HL-60 (cell line): ENCODE data around the gene DDC.
"Not testable (repeated sequence)": the region's sequence is repeated elsewhere in the genome, so short reads cannot be mapped to it uniquely, and the experiment has no call there.

Experiments used
- GABPA ChIP-seq: IDR thresholded peaks from 2 replicates; pipeline ENCODE4 v1.6.1; 2012; ENCODE audit warnings: low read depth
- TF ChIP-seq, protein P1 (sequence below): IDR thresholded peaks from one replicate; pipeline ENCODE4 v1.5.1; 2011; ENCODE audit warnings: low read length, control low read depth, inconsistent platforms; ENCODE audit not compliant: insufficient read depth
- TF ChIP-seq, protein P2 (sequence below): IDR thresholded peaks from 2 replicates; pipeline ENCODE4 v1.6.1; 2012; ENCODE audit warnings: low read depth; ENCODE audit not compliant: insufficient replicate concordance

DNA sequence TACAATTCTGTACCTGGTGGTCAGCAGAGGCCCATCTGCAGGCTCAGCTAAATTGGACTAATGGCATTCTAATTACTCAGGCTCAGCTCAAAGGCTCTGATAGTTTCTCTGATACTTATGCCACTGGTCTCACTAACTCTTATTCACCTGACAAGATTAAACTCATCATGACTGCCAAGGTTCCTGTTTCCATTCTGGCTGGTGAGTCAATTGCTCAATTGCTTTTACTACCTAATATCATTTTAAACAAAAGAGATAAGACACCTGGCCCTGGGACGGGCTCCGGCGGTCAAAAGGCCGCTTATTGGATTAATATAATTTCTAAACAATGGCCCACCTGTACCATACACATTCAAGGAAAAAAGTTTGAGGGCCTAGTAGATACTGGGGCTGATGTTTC is 12.9 kb upstream of the DDC start:
- TF ChIP-seq, protein P1, sequence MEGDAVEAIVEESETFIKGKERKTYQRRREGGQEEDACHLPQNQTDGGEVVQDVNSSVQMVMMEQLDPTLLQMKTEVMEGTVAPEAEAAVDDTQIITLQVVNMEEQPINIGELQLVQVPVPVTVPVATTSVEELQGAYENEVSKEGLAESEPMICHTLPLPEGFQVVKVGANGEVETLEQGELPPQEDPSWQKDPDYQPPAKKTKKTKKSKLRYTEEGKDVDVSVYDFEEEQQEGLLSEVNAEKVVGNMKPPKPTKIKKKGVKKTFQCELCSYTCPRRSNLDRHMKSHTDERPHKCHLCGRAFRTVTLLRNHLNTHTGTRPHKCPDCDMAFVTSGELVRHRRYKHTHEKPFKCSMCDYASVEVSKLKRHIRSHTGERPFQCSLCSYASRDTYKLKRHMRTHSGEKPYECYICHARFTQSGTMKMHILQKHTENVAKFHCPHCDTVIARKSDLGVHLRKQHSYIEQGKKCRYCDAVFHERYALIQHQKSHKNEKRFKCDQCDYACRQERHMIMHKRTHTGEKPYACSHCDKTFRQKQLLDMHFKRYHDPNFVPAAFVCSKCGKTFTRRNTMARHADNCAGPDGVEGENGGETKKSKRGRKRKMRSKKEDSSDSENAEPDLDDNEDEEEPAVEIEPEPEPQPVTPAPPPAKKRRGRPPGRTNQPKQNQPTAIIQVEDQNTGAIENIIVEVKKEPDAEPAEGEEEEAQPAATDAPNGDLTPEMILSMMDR, result not testable (repeated sequence)
- not testable (repeated sequence) for TF ChIP-seq GABPA
- TF ChIP-seq, protein P2, sequence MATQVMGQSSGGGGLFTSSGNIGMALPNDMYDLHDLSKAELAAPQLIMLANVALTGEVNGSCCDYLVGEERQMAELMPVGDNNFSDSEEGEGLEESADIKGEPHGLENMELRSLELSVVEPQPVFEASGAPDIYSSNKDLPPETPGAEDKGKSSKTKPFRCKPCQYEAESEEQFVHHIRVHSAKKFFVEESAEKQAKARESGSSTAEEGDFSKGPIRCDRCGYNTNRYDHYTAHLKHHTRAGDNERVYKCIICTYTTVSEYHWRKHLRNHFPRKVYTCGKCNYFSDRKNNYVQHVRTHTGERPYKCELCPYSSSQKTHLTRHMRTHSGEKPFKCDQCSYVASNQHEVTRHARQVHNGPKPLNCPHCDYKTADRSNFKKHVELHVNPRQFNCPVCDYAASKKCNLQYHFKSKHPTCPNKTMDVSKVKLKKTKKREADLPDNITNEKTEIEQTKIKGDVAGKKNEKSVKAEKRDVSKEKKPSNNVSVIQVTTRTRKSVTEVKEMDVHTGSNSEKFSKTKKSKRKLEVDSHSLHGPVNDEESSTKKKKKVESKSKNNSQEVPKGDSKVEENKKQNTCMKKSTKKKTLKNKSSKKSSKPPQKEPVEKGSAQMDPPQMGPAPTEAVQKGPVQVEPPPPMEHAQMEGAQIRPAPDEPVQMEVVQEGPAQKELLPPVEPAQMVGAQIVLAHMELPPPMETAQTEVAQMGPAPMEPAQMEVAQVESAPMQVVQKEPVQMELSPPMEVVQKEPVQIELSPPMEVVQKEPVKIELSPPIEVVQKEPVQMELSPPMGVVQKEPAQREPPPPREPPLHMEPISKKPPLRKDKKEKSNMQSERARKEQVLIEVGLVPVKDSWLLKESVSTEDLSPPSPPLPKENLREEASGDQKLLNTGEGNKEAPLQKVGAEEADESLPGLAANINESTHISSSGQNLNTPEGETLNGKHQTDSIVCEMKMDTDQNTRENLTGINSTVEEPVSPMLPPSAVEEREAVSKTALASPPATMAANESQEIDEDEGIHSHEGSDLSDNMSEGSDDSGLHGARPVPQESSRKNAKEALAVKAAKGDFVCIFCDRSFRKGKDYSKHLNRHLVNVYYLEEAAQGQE, result not testable (repeated sequence)
